ENCODE results near the gene SEC14L5.
A peak's percentile ranks its signal among the peaks of the same experiment; 100 is the strongest.
"Not testable (repeated sequence)": the region's sequence is repeated elsewhere in the genome, so short reads cannot be mapped to it uniquely, and the experiment has no call there.

Gene SEC14L5

DNA sequence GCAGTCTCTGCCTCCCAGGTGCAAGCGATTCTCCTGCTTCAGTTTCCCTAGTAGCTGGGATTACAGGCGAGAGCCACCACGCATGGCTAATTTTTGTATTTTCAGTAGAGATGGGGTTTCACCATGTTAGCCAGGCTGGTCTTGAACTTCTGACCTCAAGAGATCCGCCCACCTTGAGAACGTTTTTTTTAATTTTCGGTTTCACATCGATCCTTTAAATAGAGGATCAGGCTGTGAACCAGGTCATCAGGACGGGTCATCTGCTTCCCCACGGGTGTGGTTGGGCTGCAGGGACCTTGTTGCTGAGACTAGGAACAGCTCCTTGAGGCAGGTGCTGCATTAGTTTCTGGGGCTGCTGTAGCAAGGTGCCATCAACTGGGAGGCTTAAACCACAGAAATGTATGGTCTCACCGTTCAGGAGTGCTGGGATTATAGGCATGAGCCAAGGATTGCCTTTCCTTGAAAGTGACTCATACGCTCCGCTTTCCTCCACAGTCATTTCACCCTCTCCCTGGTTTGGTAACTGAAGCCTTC is 83.5 kb downstream of the SEC14L5 start:
- DNase-seq (ENCODE audit: low spot score) = no peak

DNA sequence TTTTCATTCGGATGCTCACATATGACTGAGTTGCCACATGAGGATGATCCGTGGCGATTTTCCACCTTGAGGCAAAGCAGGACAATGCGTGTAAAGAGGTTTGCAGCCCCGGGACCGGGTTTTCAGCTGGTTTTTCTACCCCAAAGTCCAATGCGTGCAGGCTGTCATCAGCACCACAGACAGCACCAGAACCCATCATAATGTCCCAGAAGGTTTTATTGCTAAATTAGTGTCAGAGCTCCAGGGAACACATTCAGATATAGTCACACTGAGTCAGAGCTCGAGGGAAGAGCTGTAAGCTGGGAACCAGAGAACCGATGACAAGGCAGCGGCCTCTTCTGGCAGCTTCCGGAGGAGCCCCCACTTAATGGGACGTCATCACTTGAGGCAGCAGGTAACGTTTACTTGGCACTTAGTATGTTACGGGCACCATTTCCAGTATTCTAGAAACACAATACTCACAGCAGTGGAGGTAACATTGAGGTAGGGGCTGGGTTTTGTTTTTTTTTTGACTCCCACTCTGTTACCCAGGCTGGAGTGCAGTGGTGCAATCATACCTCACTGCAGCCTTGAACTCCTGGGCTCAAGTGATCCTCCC is 84.5 kb downstream of the SEC14L5 start:
- no peak for DNase-seq (ENCODE audit: low spot score)

DNA sequence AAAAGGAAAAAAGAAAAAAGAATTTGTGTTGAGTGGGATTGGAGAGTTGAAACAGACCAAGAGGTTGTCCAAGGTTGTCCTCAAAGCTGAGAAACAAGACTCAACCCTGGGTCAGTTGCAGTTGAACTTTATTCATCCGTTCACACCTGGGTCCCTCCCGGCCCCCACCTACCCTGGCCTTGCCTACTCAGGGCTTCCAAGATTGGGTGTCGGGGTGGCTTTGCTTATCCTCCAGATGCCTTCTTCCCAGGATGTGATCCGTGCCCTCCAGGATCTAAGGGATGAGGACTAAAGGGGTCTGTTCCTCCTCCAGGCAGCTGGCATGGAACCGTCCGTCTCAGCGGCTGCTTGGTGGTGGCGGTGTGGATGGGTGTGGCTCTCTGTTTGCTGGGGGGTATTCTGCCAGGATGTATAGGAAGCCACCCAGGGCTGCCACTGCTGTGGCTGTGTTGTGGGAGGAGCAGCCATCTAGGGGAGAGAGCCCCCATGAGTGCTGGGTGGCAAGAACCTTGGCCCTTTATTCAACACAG is 85.9 kb downstream of the SEC14L5 start:
- DNase-seq (ENCODE audit: low spot score) = no peak

- DNase-seq (ENCODE audit: low spot score) = not testable (repeated sequence)
Observed at GRCh38 chr16:5044581-5044980, 86.5 kb downstream of the SEC14L5 start.

- DNase-seq (ENCODE audit: low spot score) = no peak
Observed at GRCh38 chr16:5045499-5046115, 87.5 kb downstream of the SEC14L5 start.

DNA sequence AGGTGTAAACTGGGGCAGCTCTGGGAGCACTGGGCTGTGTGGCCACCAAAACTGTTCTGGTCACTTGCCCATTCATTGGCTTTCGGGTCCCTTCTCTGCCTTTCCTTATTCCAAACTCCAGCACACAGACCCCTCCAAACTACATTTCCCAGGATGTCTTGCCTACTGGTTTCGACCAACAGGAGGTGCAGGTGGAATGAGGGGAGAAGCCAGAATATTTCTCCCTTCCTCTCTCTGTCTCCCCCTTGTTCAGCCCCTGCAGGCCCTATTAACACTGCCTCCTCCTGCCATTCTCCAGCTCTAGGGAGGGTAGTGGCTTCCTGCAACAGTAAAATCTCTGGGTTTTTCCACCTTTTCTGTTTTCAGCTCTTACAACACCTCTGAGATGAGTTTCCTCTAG is 88.8 kb downstream of the SEC14L5 start:
- no peak for DNase-seq (ENCODE audit: low spot score)

GRCh38 chr16:5054876-5055865 is 97.0 kb downstream of the SEC14L5 start:
- DNase-seq (ENCODE audit: low spot score) = no peak

- DNase-seq (ENCODE audit: low spot score) = peak; percentile 59
Observed at GRCh38 chr16:5056352-5056751, 98.2 kb downstream of the SEC14L5 start.

DNA sequence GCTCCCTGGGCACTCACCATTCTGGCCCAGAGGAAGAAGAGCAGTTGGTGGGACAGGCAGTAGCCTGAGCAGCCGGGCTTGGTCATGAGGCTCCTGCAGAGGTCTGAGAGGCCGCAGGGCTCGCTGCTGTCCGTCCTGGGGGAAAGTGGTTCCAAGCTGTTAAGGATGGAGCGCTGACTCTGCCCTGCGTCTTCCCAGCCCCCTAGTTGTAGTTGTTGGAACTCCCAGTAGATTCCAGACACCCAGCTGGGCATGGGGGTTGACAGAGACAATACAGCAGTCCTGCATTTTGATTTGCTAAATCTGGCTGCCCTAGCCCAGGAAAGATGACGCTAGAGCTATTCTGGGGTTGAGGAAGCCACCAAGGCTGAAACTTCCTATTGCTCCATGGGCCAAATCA is 100.3 kb downstream of the SEC14L5 start:
- peak; percentile 27 for DNase-seq (ENCODE audit: low spot score)

GRCh38 chr16:5059386-5060072 is 101.4 kb downstream of the SEC14L5 start:
- no peak for DNase-seq (ENCODE audit: low spot score)

GRCh38 chr16:5060073-5060641 is 102.0 kb downstream of the SEC14L5 start:
- no peak for DNase-seq (ENCODE audit: low spot score)

DNA sequence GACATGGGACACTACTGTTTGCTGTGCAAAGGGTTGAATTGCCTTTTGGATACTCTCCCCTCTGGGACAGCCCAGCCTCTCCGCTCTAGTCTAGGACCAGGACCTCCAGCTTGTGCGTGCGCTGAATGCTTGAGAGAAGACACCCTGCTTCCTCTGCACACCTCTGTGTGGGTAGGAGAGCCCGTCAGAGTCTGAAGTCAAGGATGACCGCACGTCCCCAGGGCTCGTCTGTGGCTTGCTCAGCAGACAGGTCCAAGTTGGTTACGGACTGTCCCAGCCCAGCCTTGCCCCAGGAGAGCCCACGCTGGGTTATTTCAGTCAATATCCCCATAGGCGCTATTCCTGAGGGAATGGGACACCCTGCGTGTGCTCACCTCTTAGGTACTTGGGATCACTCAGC is 103.9 kb downstream of the SEC14L5 start:
- DNase-seq (ENCODE audit: low spot score) = no peak

GRCh38 chr16:5062790-5063765 is 104.9 kb downstream of the SEC14L5 start:
- no peak for DNase-seq (ENCODE audit: low spot score)

- DNase-seq (ENCODE audit: low spot score) = no peak
Observed at GRCh38 chr16:5064915-5065314, 106.8 kb downstream of the SEC14L5 start.

DNA sequence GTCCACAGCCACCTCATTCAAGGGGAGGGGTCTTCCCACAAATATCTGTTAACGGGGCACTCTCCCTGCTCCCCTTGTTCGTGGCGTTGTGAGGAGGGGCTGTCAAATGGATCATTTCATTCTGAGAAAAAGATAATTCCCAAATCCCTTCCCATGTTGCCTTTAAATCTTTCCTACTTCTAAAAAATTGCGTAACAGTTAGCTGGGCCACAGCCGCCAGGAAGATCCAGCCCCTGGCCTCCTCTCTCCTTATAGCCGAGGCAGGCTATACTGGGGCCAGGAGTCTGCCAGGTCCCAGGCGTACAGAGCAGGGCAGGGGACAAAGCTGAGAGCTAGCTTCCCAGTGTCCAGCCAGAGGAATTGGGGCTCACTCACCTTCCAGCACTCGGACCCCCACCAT is 107.2 kb downstream of the SEC14L5 start:
- DNase-seq (ENCODE audit: low spot score) = no peak

DNA sequence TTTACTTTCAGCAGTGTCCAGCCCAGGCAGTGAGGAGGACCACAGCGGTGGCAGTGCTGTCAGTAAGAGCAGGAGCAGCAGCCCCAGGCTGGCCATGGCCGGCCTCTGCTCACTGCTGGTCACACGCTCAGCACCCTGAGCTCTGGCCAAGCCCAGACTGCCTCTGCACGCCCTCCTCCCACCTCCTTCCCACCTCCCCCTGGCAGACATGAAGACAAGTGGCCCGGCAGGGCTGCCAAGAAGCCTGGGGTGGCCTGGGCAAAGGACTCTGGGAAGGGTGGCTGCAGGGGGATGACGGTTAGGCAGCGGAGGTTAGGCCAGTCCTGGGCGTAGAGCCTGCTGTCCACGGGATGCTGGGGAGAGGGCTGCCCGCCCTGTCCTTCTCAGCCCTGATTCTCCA is 107.7 kb downstream of the SEC14L5 start, which contains the start of gene C16orf89:
Gene C16orf89 (minus strand): TSS at position 144 of the 400 bp plus-strand sequence. CDS start 48 bp downstream, at position 96.
- DNase-seq (ENCODE audit: low spot score) = no peak

GRCh38 chr16:5066511-5066910 is 108.4 kb downstream of the SEC14L5 start:
- no peak for DNase-seq (ENCODE audit: low spot score)
